Measurements from ENCODE around the gene GJA9.

The GJA9 gene

GRCh38 chr1:38829368-38829767 is 52.0 kb downstream of the GJA9 start:
- H3K27me3 Mint-ChIP-seq = peaks cover 9% of the 10 kb centered on the region
- H3K36me3 Mint-ChIP-seq = no peaks in the 10 kb centered on the region

GRCh38 chr1:38827318-38827717 is 54.1 kb downstream of the GJA9 start:
- peaks cover 10% of the 10 kb centered on the region for H3K27me3 Mint-ChIP-seq
- H3K4me1 Mint-ChIP-seq (ENCODE audit: low read depth) = no peaks in the 10 kb centered on the region
- H3K27ac Mint-ChIP-seq = no peak overlapping the region
- no peak overlapping the region for H3K4me3 Mint-ChIP-seq
- no peaks in the 10 kb centered on the region for H3K9me3 Mint-ChIP-seq (ENCODE audit: low read depth)
- H3K36me3 Mint-ChIP-seq = no peaks in the 10 kb centered on the region

More at GRCh38 chr1:38829368-38829767, 52.0 kb downstream of the GJA9 start:
- Mint-ChIP-seq H3K4me1 (ENCODE audit: low read depth) (no peaks in the 10 kb centered on the region), H3K4me3 (no peak overlapping the region), H3K27ac (no peak overlapping the region), H3K9me3 (ENCODE audit: low read depth) (no peaks in the 10 kb centered on the region)

- no peak overlapping the region for H3K27ac Mint-ChIP-seq
- H3K9me3 Mint-ChIP-seq (ENCODE audit: low read depth) = no peaks in the 10 kb centered on the region
- no peaks in the 10 kb centered on the region for H3K4me1 Mint-ChIP-seq (ENCODE audit: low read depth)
- peaks cover 10% of the 10 kb centered on the region for H3K27me3 Mint-ChIP-seq
- no peak overlapping the region for H3K4me3 Mint-ChIP-seq
- H3K36me3 Mint-ChIP-seq = no peaks in the 10 kb centered on the region
Measured at GRCh38 chr1:38826886-38827285, 54.5 kb downstream of the GJA9 start.

- Mint-ChIP-seq H3K27ac (no peak overlapping the region), H3K4me1 (ENCODE audit: low read depth) (no peaks in the 10 kb centered on the region), H3K4me3 (no peak overlapping the region), H3K9me3 (ENCODE audit: low read depth) (no peaks in the 10 kb centered on the region), H3K36me3 (no peaks in the 10 kb centered on the region), H3K27me3 (peaks cover 10% of the 10 kb centered on the region)
Measured at GRCh38 chr1:38826262-38826661, 55.1 kb downstream of the GJA9 start.
